ENCODE results near the gene BLOC1S6. TPM values are rescaled to one million over a fixed set of nuclear protein-coding genes. Genes with fewer than 3 reads are reported as not detected.
A peak's percentile ranks its signal among the peaks of the same experiment; 100 is the strongest.

BLOC1S6 gene
- total and polyA plus RNA-seq, 2 of the 13 experiments (the other 11 are each of a cell fraction or from before 2014, with no cell fraction given) = 11.8 to 44.3 TPM

DNA sequence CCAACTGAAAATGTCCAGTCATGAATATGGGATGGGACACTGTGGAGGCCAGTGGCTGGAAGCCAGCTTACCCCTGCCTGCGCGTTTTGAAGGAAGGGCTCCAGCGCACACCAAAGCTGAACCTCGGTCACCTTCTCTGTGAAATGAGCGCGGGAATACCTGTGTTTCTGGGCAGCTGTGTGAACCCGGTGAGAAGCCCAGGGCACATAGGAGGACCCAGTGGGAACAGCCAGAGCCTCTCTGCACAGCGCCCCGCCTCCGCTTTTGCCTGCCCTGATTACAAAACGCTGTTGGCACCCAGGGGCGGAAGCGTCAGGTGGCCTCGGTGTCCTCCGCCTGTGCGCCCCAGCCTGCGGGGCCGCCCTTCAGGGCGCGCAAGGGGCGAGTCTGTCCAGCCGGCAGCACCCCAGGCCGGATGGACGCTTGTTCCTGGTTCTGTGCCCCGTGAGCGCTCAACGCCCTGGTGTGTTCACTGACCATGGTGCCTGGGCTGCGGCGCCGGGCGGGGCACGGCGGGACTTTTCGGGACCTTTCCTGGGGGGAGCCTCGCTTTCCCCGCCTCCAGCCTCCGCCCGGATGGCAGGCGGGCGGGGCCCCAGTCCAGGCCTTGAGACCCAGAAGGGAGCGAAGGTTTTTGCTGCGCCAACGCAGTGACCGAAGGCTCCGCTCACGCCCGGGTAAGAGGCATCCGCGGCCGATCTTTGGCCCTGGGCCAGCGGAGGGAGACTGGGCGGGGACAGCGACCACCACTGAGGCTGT is 47.4 kb downstream of the BLOC1S6 start, which contains the start of gene SQOR (continued):
- TF ChIP-seq ZNF768 (CRISPR knock-in tag; IDR thresholded peaks at IDR 0.05) = peak; percentile 69
- TF ChIP-seq NFKB2 (CRISPR knock-in tag; IDR thresholded peaks at IDR 0.05; ENCODE audit: borderline replicate concordance) = peak; percentile 15; the same call in 1 of the 2 replicates
- TF ChIP-seq, protein P1, sequence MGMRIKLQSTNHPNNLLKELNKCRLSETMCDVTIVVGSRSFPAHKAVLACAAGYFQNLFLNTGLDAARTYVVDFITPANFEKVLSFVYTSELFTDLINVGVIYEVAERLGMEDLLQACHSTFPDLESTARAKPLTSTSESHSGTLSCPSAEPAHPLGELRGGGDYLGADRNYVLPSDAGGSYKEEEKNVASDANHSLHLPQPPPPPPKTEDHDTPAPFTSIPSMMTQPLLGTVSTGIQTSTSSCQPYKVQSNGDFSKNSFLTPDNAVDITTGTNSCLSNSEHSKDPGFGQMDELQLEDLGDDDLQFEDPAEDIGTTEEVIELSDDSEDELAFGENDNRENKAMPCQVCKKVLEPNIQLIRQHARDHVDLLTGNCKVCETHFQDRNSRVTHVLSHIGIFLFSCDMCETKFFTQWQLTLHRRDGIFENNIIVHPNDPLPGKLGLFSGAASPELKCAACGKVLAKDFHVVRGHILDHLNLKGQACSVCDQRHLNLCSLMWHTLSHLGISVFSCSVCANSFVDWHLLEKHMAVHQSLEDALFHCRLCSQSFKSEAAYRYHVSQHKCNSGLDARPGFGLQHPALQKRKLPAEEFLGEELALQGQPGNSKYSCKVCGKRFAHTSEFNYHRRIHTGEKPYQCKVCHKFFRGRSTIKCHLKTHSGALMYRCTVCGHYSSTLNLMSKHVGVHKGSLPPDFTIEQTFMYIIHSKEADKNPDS (CRISPR knock-in tag; IDR thresholded peaks at IDR 0.05) = no peak; the same call in 1 of the 2 replicates
- TF ChIP-seq, protein P2, sequence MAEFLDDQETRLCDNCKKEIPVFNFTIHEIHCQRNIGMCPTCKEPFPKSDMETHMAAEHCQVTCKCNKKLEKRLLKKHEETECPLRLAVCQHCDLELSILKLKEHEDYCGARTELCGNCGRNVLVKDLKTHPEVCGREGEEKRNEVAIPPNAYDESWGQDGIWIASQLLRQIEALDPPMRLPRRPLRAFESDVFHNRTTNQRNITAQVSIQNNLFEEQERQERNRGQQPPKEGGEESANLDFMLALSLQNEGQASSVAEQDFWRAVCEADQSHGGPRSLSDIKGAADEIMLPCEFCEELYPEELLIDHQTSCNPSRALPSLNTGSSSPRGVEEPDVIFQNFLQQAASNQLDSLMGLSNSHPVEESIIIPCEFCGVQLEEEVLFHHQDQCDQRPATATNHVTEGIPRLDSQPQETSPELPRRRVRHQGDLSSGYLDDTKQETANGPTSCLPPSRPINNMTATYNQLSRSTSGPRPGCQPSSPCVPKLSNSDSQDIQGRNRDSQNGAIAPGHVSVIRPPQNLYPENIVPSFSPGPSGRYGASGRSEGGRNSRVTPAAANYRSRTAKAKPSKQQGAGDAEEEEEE (CRISPR knock-in tag; IDR thresholded peaks at IDR 0.05; ENCODE audit: borderline replicate concordance) = no peak
- no peak; the same call in 1 of the 2 replicates for TF ChIP-seq REPIN1 (CRISPR knock-in tag; IDR thresholded peaks at IDR 0.05; ENCODE audit: borderline replicate concordance, low read depth)
- TF ChIP-seq, protein P3, sequence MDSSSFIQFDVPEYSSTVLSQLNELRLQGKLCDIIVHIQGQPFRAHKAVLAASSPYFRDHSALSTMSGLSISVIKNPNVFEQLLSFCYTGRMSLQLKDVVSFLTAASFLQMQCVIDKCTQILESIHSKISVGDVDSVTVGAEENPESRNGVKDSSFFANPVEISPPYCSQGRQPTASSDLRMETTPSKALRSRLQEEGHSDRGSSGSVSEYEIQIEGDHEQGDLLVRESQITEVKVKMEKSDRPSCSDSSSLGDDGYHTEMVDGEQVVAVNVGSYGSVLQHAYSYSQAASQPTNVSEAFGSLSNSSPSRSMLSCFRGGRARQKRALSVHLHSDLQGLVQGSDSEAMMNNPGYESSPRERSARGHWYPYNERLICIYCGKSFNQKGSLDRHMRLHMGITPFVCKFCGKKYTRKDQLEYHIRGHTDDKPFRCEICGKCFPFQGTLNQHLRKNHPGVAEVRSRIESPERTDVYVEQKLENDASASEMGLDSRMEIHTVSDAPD (CRISPR knock-in tag; IDR thresholded peaks at IDR 0.05) = peak; percentile 26; the same call in 1 of the 2 replicates
- TF ChIP-seq, protein P4, sequence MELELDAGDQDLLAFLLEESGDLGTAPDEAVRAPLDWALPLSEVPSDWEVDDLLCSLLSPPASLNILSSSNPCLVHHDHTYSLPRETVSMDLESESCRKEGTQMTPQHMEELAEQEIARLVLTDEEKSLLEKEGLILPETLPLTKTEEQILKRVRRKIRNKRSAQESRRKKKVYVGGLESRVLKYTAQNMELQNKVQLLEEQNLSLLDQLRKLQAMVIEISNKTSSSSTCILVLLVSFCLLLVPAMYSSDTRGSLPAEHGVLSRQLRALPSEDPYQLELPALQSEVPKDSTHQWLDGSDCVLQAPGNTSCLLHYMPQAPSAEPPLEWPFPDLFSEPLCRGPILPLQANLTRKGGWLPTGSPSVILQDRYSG (CRISPR knock-in tag; IDR thresholded peaks at IDR 0.05) = no peak
- TF ChIP-seq, protein P5, sequence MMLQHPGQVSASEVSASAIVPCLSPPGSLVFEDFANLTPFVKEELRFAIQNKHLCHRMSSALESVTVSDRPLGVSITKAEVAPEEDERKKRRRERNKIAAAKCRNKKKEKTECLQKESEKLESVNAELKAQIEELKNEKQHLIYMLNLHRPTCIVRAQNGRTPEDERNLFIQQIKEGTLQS (CRISPR knock-in tag; IDR thresholded peaks at IDR 0.05) = no peak
- TF ChIP-seq, protein P6, sequence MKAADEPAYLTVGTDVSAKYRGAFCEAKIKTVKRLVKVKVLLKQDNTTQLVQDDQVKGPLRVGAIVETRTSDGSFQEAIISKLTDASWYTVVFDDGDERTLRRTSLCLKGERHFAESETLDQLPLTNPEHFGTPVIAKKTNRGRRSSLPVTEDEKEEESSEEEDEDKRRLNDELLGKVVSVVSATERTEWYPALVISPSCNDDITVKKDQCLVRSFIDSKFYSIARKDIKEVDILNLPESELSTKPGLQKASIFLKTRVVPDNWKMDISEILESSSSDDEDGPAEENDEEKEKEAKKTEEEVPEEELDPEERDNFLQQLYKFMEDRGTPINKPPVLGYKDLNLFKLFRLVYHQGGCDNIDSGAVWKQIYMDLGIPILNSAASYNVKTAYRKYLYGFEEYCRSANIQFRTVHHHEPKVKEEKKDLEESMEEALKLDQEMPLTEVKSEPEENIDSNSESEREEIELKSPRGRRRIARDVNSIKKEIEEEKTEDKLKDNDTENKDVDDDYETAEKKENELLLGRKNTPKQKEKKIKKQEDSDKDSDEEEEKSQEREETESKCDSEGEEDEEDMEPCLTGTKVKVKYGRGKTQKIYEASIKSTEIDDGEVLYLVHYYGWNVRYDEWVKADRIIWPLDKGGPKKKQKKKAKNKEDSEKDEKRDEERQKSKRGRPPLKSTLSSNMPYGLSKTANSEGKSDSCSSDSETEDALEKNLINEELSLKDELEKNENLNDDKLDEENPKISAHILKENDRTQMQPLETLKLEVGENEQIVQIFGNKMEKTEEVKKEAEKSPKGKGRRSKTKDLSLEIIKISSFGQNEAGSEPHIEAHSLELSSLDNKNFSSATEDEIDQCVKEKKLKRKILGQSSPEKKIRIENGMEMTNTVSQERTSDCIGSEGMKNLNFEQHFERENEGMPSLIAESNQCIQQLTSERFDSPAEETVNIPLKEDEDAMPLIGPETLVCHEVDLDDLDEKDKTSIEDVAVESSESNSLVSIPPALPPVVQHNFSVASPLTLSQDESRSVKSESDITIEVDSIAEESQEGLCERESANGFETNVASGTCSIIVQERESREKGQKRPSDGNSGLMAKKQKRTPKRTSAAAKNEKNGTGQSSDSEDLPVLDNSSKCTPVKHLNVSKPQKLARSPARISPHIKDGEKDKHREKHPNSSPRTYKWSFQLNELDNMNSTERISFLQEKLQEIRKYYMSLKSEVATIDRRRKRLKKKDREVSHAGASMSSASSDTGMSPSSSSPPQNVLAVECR (CRISPR knock-in tag; IDR thresholded peaks at IDR 0.05; ENCODE audit: borderline replicate concordance) = peak; percentile 79; the same call in 1 of the 2 replicates
- TF ChIP-seq TBP (CRISPR knock-in tag; IDR thresholded peaks at IDR 0.05) = no peak
- TF ChIP-seq BORCS8-MEF2B (CRISPR knock-in tag; IDR thresholded peaks at IDR 0.05) = 0 out of 2 replicates have a peak, but pooled peaks have one; percentile 23
- peak; percentile 48 for TF ChIP-seq BRD4 (CRISPR knock-in tag; IDR thresholded peaks at IDR 0.05)
- TF ChIP-seq ZC3H13 (CRISPR knock-in tag; IDR thresholded peaks at IDR 0.05) = peak; percentile 71; the same call in 1 of the 2 replicates
- no peak for TF ChIP-seq NR2F1 (CRISPR knock-in tag; IDR thresholded peaks at IDR 0.05)
- no peak for TF ChIP-seq DPF2 (CRISPR knock-in tag; IDR thresholded peaks at IDR 0.05; ENCODE audit: borderline replicate concordance, low read depth)
- no peak for TF ChIP-seq KAT2B (IDR thresholded peaks at IDR 0.05; ENCODE audit: borderline replicate concordance, low read depth, low read length)
- TF ChIP-seq SAP130 (CRISPR knock-in tag; IDR thresholded peaks at IDR 0.05; ENCODE audit: low read depth) = peak; percentile 68

All from HepG2 (cell line).